ENCODE results near the gene MYO1E.

MYO1E gene

GRCh38 chr15:59268168-59268851, 104.4 kb downstream of the MYO1E start:
- no peak for TF ChIP-seq CTCF (IDR thresholded peaks at IDR 0.05; ENCODE audit: extremely low read depth, insufficient read depth, missing control alignments)
- no peak for DNase-seq (ENCODE audit: low spot score)
- in situ Hi-C loops (cut with MboI; ENCODE audit: low pct_unique_long_range_greater_than_20kb, low sequenced_read_pairs, unreplicated experiment), result no loop called here

GRCh38 chr15:59266028-59266427, 106.6 kb downstream of the MYO1E start:
- in situ Hi-C loops (cut with MboI; ENCODE audit: low pct_unique_long_range_greater_than_20kb, low sequenced_read_pairs, unreplicated experiment), result no loop called here
- DNase-seq (ENCODE audit: low spot score), result no peak
- TF ChIP-seq CTCF (IDR thresholded peaks at IDR 0.05; ENCODE audit: extremely low read depth, insufficient read depth, missing control alignments), result no peak

- in situ Hi-C loops (cut with MboI; ENCODE audit: low pct_unique_long_range_greater_than_20kb, low sequenced_read_pairs, unreplicated experiment), result no loop called here
- no peak for TF ChIP-seq CTCF (IDR thresholded peaks at IDR 0.05; ENCODE audit: extremely low read depth, insufficient read depth, missing control alignments)
These were observed 110.4 kb downstream of the MYO1E start for GRCh38 chr15:59262316-59262715.

GRCh38 chr15:59260090-59260489, 112.6 kb downstream of the MYO1E start:
- DNase-seq (ENCODE audit: low spot score), result no peak
- no peak for TF ChIP-seq CTCF (IDR thresholded peaks at IDR 0.05; ENCODE audit: extremely low read depth, insufficient read depth, missing control alignments)
- in situ Hi-C loops (cut with MboI; ENCODE audit: low pct_unique_long_range_greater_than_20kb, low sequenced_read_pairs, unreplicated experiment), result no loop called here

More at GRCh38 chr15:59262316-59262715, 110.4 kb downstream of the MYO1E start:
- DNase-seq (ENCODE audit: low spot score), result no peak

GRCh38 chr15:59259137-59259943, 113.3 kb downstream of the MYO1E start:
- DNase-seq (ENCODE audit: low spot score), result no peak
- TF ChIP-seq CTCF (IDR thresholded peaks at IDR 0.05; ENCODE audit: extremely low read depth, insufficient read depth, missing control alignments), result no peak
- in situ Hi-C loops (cut with MboI; ENCODE audit: low pct_unique_long_range_greater_than_20kb, low sequenced_read_pairs, unreplicated experiment), result no loop called here

GRCh38 chr15:59258317-59258716, 114.4 kb downstream of the MYO1E start:
- no peak for TF ChIP-seq CTCF (IDR thresholded peaks at IDR 0.05; ENCODE audit: extremely low read depth, insufficient read depth, missing control alignments)
- in situ Hi-C loops (cut with MboI; ENCODE audit: low pct_unique_long_range_greater_than_20kb, low sequenced_read_pairs, unreplicated experiment), result no loop called here
- DNase-seq (ENCODE audit: low spot score), result no peak

Data from GM13977 (cell line).